ENCODE data around the gene ACTR2. TPM values are rescaled to one million over a fixed set of nuclear protein-coding genes. Genes with fewer than 3 reads are reported as not detected.
A peak's percentile ranks its signal among the peaks of the same experiment; 100 is the strongest.
"Not testable (repeated sequence)": the region's sequence is repeated elsewhere in the genome, so short reads cannot be mapped to it uniquely, and the experiment has no call there.

ACTR2 gene
- total and polyA plus RNA-seq, 3 donors from 2014 or later: 49.2 to 80.1 (median 56.6) TPM

GRCh38 chr2:65316072-65316471 lies 88.4 kb downstream of the ACTR2 start:
- H3K9me3 ChIP-seq: no peaks in the 10 kb centered on the region
- no peaks in the 10 kb centered on the region for H3K27me3 ChIP-seq
- intact Hi-C loops (cut with DNase I; ENCODE audit: low total_unique reads): no loop called here
- WGBS, 2 donors: 45 to 70% methylated on average over 6 of the region's 6 CpGs
- no peaks in the 10 kb centered on the region for H3K36me3 ChIP-seq (ENCODE audit: low read depth, missing control alignments)
- no peaks in the 10 kb centered on the region for H3K4me1 ChIP-seq
- TF ChIP-seq POLR2A (IDR thresholded peaks at IDR 0.05) (no peak), CTCF (IDR thresholded peaks at IDR 0.05) (no peak)
- H3K4me3 ChIP-seq: no peak overlapping the region
- peak; percentile 74 for DNase-seq
- no peak overlapping the region for H3K27ac ChIP-seq

- 83 to 88% methylated on average over 6 to 7 of the region's 7 CpGs for WGBS, 2 donors
Observed at GRCh38 chr2:65317351-65317750, 89.7 kb downstream of the ACTR2 start.

GRCh38 chr2:65317841-65318240 lies 90.2 kb downstream of the ACTR2 start:
- WGBS, 2 donors: 91 to 97% methylated on average over 7 of the region's 7 CpGs
- intact Hi-C loops (cut with DNase I; ENCODE audit: low total_unique reads): no loop called here
- Histone ChIP-seq H3K4me3 (no peak overlapping the region), H3K27ac (no peak overlapping the region), H3K27me3 (no peaks in the 10 kb centered on the region), H3K36me3 (ENCODE audit: low read depth, missing control alignments) (no peaks in the 10 kb centered on the region), H3K4me1 (no peaks in the 10 kb centered on the region), H3K9me3 (no peaks in the 10 kb centered on the region)
- DNase-seq: no peak
- TF ChIP-seq CTCF (IDR thresholded peaks at IDR 0.05): no peak
- no peak for TF ChIP-seq POLR2A (IDR thresholded peaks at IDR 0.05)

More at GRCh38 chr2:65317351-65317750, 89.7 kb downstream of the ACTR2 start:
- DNase-seq; H3K36me3 ChIP-seq (ENCODE audit: low read depth, missing control alignments); H3K9me3 ChIP-seq; H3K27me3 ChIP-seq; H3K4me1 ChIP-seq; H3K4me3 ChIP-seq; intact Hi-C loops (cut with DNase I; ENCODE audit: low total_unique reads); H3K27ac ChIP-seq: not testable (repeated sequence)

- 97 to 99% methylated on average over 5 of the region's 5 CpGs for WGBS, 2 donors
- H3K9me3 ChIP-seq: no peaks in the 10 kb centered on the region
- H3K36me3 ChIP-seq (ENCODE audit: low read depth, missing control alignments): no peaks in the 10 kb centered on the region
- no peak overlapping the region for H3K4me3 ChIP-seq
- no peak overlapping the region for H3K27ac ChIP-seq
- intact Hi-C loops (cut with DNase I; ENCODE audit: low total_unique reads): no loop called here
- DNase-seq: no peak
- H3K4me1 ChIP-seq: no peaks in the 10 kb centered on the region
- no peaks in the 10 kb centered on the region for H3K27me3 ChIP-seq
- no peak for TF ChIP-seq POLR2A (IDR thresholded peaks at IDR 0.05)
- no peak for TF ChIP-seq CTCF (IDR thresholded peaks at IDR 0.05)
Observed at GRCh38 chr2:65319072-65319673, 91.5 kb downstream of the ACTR2 start.

GRCh38 chr2:65319674-65320041 lies 92.0 kb downstream of the ACTR2 start:
- Histone ChIP-seq H3K27me3 (no peaks in the 10 kb centered on the region), H3K27ac (no peak overlapping the region), H3K4me3 (no peak overlapping the region), H3K9me3 (no peaks in the 10 kb centered on the region), H3K4me1 (no peaks in the 10 kb centered on the region), H3K36me3 (ENCODE audit: low read depth, missing control alignments) (no peaks in the 10 kb centered on the region)
- no peak for DNase-seq
- TF ChIP-seq POLR2A (IDR thresholded peaks at IDR 0.05) (no peak), CTCF (IDR thresholded peaks at IDR 0.05) (no peak)
- intact Hi-C loops (cut with DNase I; ENCODE audit: low total_unique reads): no loop called here
- WGBS, 2 donors: 80 to 100% methylated on average over 1 of the region's 1 CpG
